Neural progenitor cell (in vitro differentiated cells): ENCODE results near the gene SYTL1.

Experiments used
- EZH2 ChIP-seq: fragments of 200-600 bp; sonication (generic); IDR thresholded peaks from 2 replicates; pipeline ENCODE4 v1.6.1; 2017; ENCODE audit warnings: antibody characterized with exemption, mild to moderate bottlenecking, moderate library complexity
- TF ChIP-seq, protein P1 (sequence below): fragments of 200-600 bp; sonication (generic); IDR thresholded peaks from 2 replicates; pipeline ENCODE4 v1.5.1; 2017; ENCODE audit warnings: antibody characterized with exemption, mild to moderate bottlenecking

DNA sequence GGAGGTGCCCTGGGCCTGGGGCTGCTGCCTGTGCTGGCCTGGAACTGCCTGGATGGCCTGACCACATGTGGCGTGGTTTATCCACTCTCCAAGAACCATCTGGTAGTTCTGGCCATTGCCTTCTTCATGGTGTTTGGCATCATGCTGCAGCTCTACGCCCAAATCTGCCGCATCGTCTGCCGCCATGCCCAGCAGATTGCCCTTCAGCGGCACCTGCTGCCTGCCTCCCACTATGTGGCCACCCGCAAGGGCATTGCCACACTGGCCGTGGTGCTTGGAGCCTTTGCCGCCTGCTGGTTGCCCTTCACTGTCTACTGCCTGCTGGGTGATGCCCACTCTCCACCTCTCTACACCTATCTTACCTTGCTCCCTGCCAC is 52.4 kb downstream of the SYTL1 start:
- TF ChIP-seq, protein P1, sequence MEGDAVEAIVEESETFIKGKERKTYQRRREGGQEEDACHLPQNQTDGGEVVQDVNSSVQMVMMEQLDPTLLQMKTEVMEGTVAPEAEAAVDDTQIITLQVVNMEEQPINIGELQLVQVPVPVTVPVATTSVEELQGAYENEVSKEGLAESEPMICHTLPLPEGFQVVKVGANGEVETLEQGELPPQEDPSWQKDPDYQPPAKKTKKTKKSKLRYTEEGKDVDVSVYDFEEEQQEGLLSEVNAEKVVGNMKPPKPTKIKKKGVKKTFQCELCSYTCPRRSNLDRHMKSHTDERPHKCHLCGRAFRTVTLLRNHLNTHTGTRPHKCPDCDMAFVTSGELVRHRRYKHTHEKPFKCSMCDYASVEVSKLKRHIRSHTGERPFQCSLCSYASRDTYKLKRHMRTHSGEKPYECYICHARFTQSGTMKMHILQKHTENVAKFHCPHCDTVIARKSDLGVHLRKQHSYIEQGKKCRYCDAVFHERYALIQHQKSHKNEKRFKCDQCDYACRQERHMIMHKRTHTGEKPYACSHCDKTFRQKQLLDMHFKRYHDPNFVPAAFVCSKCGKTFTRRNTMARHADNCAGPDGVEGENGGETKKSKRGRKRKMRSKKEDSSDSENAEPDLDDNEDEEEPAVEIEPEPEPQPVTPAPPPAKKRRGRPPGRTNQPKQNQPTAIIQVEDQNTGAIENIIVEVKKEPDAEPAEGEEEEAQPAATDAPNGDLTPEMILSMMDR = no peak
- no peak for TF ChIP-seq EZH2
